Fibroblast of lung (primary cell): ENCODE results near the gene TRAF7. TPM values are rescaled to one million over a fixed set of nuclear protein-coding genes. Genes with fewer than 3 reads are reported as not detected.
A peak's percentile ranks its signal among the peaks of the same experiment; 100 is the strongest.

Experiments
- DNase-seq, 2 donors: peaks; one replicate each; pipeline versions ENCODE4 v3.0.0 to v3.0.0-alpha.2; 2010; ENCODE audit warnings: low read depth in 2 of 2
- H2AFZ ChIP-seq: 2 replicates; pipeline ENCODE4 v1.5.1; 2012; ENCODE audit warnings: low read length, control low read depth, inconsistent platforms
- H3K27ac ChIP-seq: 2 replicates; pipeline ENCODE4 v1.5.1; 2011; ENCODE audit warnings: low read length, control low read depth; ENCODE audit not compliant: insufficient read depth
- H3K27me3 ChIP-seq: 2 replicates; pipeline ENCODE4 v1.5.1; 2011; ENCODE audit warnings: mild to moderate bottlenecking, low read length; ENCODE audit not compliant: control insufficient read depth, insufficient read depth
- H3K36me3 ChIP-seq: 2 replicates; pipeline ENCODE4 v1.5.1; 2011; ENCODE audit warnings: low read length; ENCODE audit not compliant: control insufficient read depth, insufficient read depth
- H3K4me1 ChIP-seq: 2 replicates; pipeline ENCODE4 v1.5.1; 2011; ENCODE audit warnings: low read length; ENCODE audit not compliant: control insufficient read depth, insufficient read depth; ENCODE audit errors: extremely low read depth
- H3K4me2 ChIP-seq: 2 replicates; pipeline ENCODE4 v1.5.1; 2011; ENCODE audit warnings: low read length, control low read depth; ENCODE audit not compliant: insufficient read depth; ENCODE audit errors: extremely low read depth
- H3K4me3 ChIP-seq, 4 experiments: fragments of 200-600 bp in 1 of 4; sonication (generic) in 1 of 4; replicated peaks in 1 of 4; 2 replicates each; pipeline ENCODE4 v1.5.1; 2011 to 2016; ENCODE audit warnings: low read length in 4 of 4, low read depth in 3 of 4, mild to moderate bottlenecking in 3 of 4, control low read depth in 2 of 4, inconsistent platforms in 1 of 4, mixed read lengths in 1 of 4; ENCODE audit not compliant: insufficient read depth in 1 of 4; ENCODE audit errors: control extremely low read depth in 1 of 4
- H3K79me2 ChIP-seq: 2 replicates; pipeline ENCODE4 v1.5.1; 2012; ENCODE audit warnings: mild to moderate bottlenecking, low read length, inconsistent platforms; ENCODE audit not compliant: control insufficient read depth, insufficient read depth
- H3K9ac ChIP-seq: 2 replicates; pipeline ENCODE4 v1.5.1; 2011; ENCODE audit warnings: mild to moderate bottlenecking, low read length, control low read depth; ENCODE audit not compliant: insufficient read depth
- H3K9me3 ChIP-seq: 2 replicates; pipeline ENCODE4 v1.5.1; 2012; ENCODE audit warnings: low read depth, low read length; ENCODE audit not compliant: control insufficient read depth, insufficient read depth
- H4K20me1 ChIP-seq: 2 replicates; pipeline ENCODE4 v1.5.1; 2011; ENCODE audit warnings: low read length; ENCODE audit not compliant: control insufficient read depth, insufficient read depth; ENCODE audit errors: extremely low read depth
- EZH2 ChIP-seq: IDR thresholded peaks from 2 replicates; pipeline ENCODE4 v1.5.1; 2012; ENCODE audit warnings: low read length, control low read depth, mild to moderate bottlenecking; ENCODE audit errors: missing control alignments
- polyA plus RNA-seq, 2 donors: library from polyadenylated mRNA; depleted of rRNA in 1 of 2; stranded (reverse) in 1 of 2; unstranded in 1 of 2; fragments of >200 nt; gene quantifications; 2 replicates each; pipeline ENCODE4 v1.2.1, GENCODE V29; 2011 to 2012; ENCODE audit warnings: missing spikeins in 1 of 2
- total RNA-seq: library from RNA; depleted of rRNA; stranded (reverse); fragments of >200 nt; gene quantifications from 2 replicates; pipeline ENCODE4 v1.2.1, GENCODE V29; 2014
- TF ChIP-seq, protein P1 (sequence below), 2 donors: IDR thresholded peaks in 1 of 2; conservative IDR thresholded peaks in 1 of 2; 1 replicate in 1 of 2; 2 replicates in 1 of 2; pipeline ENCODE4 v1.5.1; 2011 to 2012; ENCODE audit warnings: low read length in 2 of 2, control low read depth in 1 of 2, inconsistent platforms in 1 of 2, low read depth in 1 of 2, mild to moderate bottlenecking in 1 of 2

The TRAF7 gene
- total and polyA plus RNA-seq, 2 donors (not counting 1 experiment from before 2014, with no cell fraction given) = 38.7 to 60.3 TPM

GRCh38 chr16:2155977-2156848 lies 631 bp downstream of the TRAF7 start:
- H3K79me2 ChIP-seq = peaks cover 87% of the 10 kb centered on the region
- H3K9ac ChIP-seq = peak overlapping the region; percentile 90
- peak overlapping the region; percentile 100 for H3K4me2 ChIP-seq
- peak; percentile 69 to 80 for DNase-seq
- H3K27me3 ChIP-seq = no peaks in the 10 kb centered on the region
- peaks cover 11% of the 10 kb centered on the region for H4K20me1 ChIP-seq
- H3K9me3 ChIP-seq = no peaks in the 10 kb centered on the region
- H2AFZ ChIP-seq = no peak overlapping the region
- peak overlapping the region; percentile 95 for H3K27ac ChIP-seq
- no peak for TF ChIP-seq EZH2
- TF ChIP-seq, protein P1, sequence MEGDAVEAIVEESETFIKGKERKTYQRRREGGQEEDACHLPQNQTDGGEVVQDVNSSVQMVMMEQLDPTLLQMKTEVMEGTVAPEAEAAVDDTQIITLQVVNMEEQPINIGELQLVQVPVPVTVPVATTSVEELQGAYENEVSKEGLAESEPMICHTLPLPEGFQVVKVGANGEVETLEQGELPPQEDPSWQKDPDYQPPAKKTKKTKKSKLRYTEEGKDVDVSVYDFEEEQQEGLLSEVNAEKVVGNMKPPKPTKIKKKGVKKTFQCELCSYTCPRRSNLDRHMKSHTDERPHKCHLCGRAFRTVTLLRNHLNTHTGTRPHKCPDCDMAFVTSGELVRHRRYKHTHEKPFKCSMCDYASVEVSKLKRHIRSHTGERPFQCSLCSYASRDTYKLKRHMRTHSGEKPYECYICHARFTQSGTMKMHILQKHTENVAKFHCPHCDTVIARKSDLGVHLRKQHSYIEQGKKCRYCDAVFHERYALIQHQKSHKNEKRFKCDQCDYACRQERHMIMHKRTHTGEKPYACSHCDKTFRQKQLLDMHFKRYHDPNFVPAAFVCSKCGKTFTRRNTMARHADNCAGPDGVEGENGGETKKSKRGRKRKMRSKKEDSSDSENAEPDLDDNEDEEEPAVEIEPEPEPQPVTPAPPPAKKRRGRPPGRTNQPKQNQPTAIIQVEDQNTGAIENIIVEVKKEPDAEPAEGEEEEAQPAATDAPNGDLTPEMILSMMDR (conservative IDR thresholded peaks at IDR 0.05 in 1 of 2, IDR thresholded peaks at IDR 0.05 in 1 of 2; ENCODE audit: low read depth in 1 of 2, low read length in 2 of 2) = no peak
- peak overlapping the region; percentile 76 to 98 (median 94) for H3K4me3 ChIP-seq
- H3K4me1 ChIP-seq = peaks cover 51% of the 10 kb centered on the region
- peaks cover 21% of the 10 kb centered on the region for H3K36me3 ChIP-seq

DNA sequence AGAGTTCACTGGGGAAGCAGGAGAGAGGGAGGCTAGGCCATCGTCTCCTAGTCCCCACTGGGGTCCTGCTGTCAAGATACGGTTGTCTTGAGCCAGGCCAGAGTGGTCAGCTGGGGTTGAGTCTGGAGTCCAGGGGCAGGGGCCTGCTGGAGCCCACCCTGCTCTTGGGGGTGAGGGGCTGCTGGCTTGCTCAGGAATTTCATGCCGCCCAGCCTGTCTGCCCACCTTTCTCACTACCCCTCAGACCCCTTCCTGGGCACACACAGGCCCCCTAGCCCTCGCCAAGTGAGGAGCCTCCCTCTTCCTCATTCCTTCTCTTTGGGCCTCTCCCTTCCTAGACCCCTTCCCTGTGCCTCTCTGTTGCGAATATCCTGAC lies 1.3 kb downstream of the TRAF7 start:
- Histone ChIP-seq H3K36me3 (peaks cover 16% of the 10 kb centered on the region), H2AFZ (no peak overlapping the region), H3K79me2 (peaks cover 87% of the 10 kb centered on the region), H3K9me3 (no peaks in the 10 kb centered on the region), H3K9ac (peak overlapping the region; percentile 67), H3K4me2 (peak overlapping the region; percentile 96), H3K27me3 (no peaks in the 10 kb centered on the region), H3K4me3 (peak overlapping the region; percentile 48 to 95 (median 64)), H4K20me1 (peaks cover 11% of the 10 kb centered on the region), H3K4me1 (peaks cover 48% of the 10 kb centered on the region), H3K27ac (peak overlapping the region; percentile 95)
- TF ChIP-seq, protein P1 (conservative IDR thresholded peaks at IDR 0.05 in 1 of 2, IDR thresholded peaks at IDR 0.05 in 1 of 2; ENCODE audit: low read depth in 1 of 2, low read length in 2 of 2) = no peak
- DNase-seq = no peak

- peak overlapping the region in 3 of 4 experiments; percentile 48 to 76 (median 52) for H3K4me3 ChIP-seq
Observed at GRCh38 chr16:2157480-2158261, 2.1 kb downstream of the TRAF7 start.

More at GRCh38 chr16:2157480-2158261, 2.1 kb downstream of the TRAF7 start:
- DNase-seq = no peak
- peaks cover 13% of the 10 kb centered on the region for H3K36me3 ChIP-seq
- H3K79me2 ChIP-seq = peaks cover 87% of the 10 kb centered on the region
- no peak overlapping the region for H2AFZ ChIP-seq
- H3K27ac ChIP-seq = peak overlapping the region; percentile 95
- H3K4me1 ChIP-seq = peaks cover 45% of the 10 kb centered on the region
- H3K27me3 ChIP-seq = no peaks in the 10 kb centered on the region
- TF ChIP-seq, protein P1 (conservative IDR thresholded peaks at IDR 0.05 in 1 of 2, IDR thresholded peaks at IDR 0.05 in 1 of 2; ENCODE audit: low read depth in 1 of 2, low read length in 2 of 2) = no peak
- no peak for TF ChIP-seq EZH2
- peak overlapping the region; percentile 67 for H3K9ac ChIP-seq
- H4K20me1 ChIP-seq = peaks cover 11% of the 10 kb centered on the region
- H3K9me3 ChIP-seq = no peaks in the 10 kb centered on the region
- H3K4me2 ChIP-seq = peak overlapping the region; percentile 96
